ENCODE data around the gene ZNF154. TPM values are rescaled to one million over a fixed set of nuclear protein-coding genes. Genes with fewer than 3 reads are reported as not detected.

Gene ZNF154
- polyA plus RNA-seq, 4 donors: 0.27 to 16.7 (median 1.4) TPM; not detected in 1

DNA sequence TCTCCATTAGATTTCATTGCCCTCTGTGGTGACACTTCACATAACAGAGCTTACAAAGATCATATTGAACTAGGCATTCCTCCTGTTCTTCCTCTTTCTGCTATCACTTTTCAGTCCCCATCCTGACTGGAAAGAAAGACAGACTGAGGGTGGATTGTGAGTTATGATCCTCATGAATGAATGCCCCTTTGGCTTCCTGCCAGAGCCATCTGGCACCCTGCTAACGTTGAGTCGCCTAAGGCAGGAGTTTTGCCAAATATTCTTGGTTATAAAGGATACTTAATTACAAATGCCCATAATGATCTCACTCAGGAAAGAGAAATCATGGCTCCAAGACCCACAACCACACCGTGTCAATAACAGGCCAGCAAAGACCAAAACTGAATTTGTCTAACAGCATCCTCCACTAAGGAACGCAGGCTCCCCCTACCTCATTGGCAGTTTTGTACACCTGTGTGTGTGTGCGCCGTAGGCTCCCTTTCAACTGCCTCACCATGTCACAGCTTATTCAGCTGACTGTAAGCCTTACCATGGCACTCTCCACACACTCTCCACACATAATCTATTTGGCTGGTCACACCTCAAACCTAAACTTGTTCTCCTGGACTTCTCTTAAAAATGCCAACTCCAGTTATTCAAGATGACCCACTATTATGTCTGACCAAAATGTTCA, 60.5 kb downstream of the ZNF154 start:
- Histone ChIP-seq H3K9me3 (ENCODE audit: control insufficient read depth in 2 of 2, insufficient read depth in 1 of 2, low read depth in 1 of 2, low read length in 1 of 2) (peaks cover 1 to 10% of the 10 kb centered on the region in 2 donors), H3K4me3 (ENCODE audit: low read depth in 1 of 3, low read length in 3 of 3) (no peak overlapping the region), H3K4me1 (ENCODE audit: control insufficient read depth in 3 of 3, insufficient read depth in 2 of 3, low read depth in 1 of 3, low read length in 2 of 3) (no peaks in the 10 kb centered on the region), H3K27me3 (ENCODE audit: control insufficient read depth in 3 of 3, insufficient read depth in 3 of 3, low read length in 3 of 3) (no peaks in the 10 kb centered on the region), H3K36me3 (ENCODE audit: control insufficient read depth in 3 of 3, insufficient read depth in 2 of 3, low read depth in 1 of 3, low read length in 3 of 3) (no peaks in the 10 kb centered on the region), H3K27ac (ENCODE audit: low read depth in 1 of 3, low read length in 2 of 3) (no peak overlapping the region)
- DNase-seq (no peak), FAIRE-seq (no peak)
- 65 to 71% (median 69%) methylated on average over 6 of the region's 6 CpGs for WGBS, 3 donors

Other genes with a start within 250 kb of the ZNF154 start
- 10 to 100 TPM in 1 of 4 donors, 1 to 10 TPM in 2, under 1 TPM in 1; 0.27 to 13.2 (median 2.2) TPM for gene ZNF772, start 231.6 kb downstream of the ZNF154 start, polyA plus RNA-seq
- 10 to 100 TPM in 1 of 4 donors, 1 to 10 TPM in 3; 1.6 to 12.9 (median 2.9) TPM for gene ZNF419, start 221.5 kb downstream of the ZNF154 start, polyA plus RNA-seq
- 10 to 100 TPM in 1 of 4 donors, 1 to 10 TPM in 3; 1.3 to 10.9 (median 2.4) TPM for gene ZNF773, start 209.3 kb downstream of the ZNF154 start, polyA plus RNA-seq
- gene ZNF549, start 181.8 kb downstream of the ZNF154 start, polyA plus RNA-seq: 10 to 100 TPM in 1 of 4 donors, 1 to 10 TPM in 2, under 1 TPM in 1; 0.89 to 11.5 (median 1.7) TPM
- 10 to 100 TPM in 1 of 4 donors, 1 to 10 TPM in 3; 1.1 to 17.1 (median 1.8) TPM for gene ZNF550, start 149.3 kb downstream of the ZNF154 start, polyA plus RNA-seq
- 1 to 10 TPM in 3 of 4 donors, under 1 TPM in 1; 0.89 to 6.4 (median 2.4) TPM for gene ZNF416, start 130.3 kb downstream of the ZNF154 start, polyA plus RNA-seq
- 1 to 10 TPM in 3 of 4 donors, not detected in 1; 1.6 to 8.0 (median 2.1) TPM for gene ZIK1, start 125.1 kb downstream of the ZNF154 start, polyA plus RNA-seq
- gene ZNF530, start 109.3 kb downstream of the ZNF154 start, polyA plus RNA-seq: 1 to 10 TPM in 3 of 4 donors, under 1 TPM in 1; 0.89 to 6.2 (median 3.2) TPM
- gene ZNF134, start 95.0 kb downstream of the ZNF154 start, polyA plus RNA-seq: 10 to 100 TPM in 1 of 4 donors, 1 to 10 TPM in 3; 1.9 to 16.8 (median 4.3) TPM
- gene ZNF211, start 76.0 kb downstream of the ZNF154 start, polyA plus RNA-seq: 10 to 100 TPM in 2 of 4 donors, 1 to 10 TPM in 2; 4.3 to 20.0 (median 9.7) TPM
- under 1 TPM in 2 of 4 donors, not detected in 2; 0.06 TPM for gene ZSCAN4, start 40.3 kb downstream of the ZNF154 start, polyA plus RNA-seq
- 10 to 100 TPM in 1 of 4 donors, 1 to 10 TPM in 3; 1.1 to 11.3 (median 2.1) TPM for gene ZNF551, start 27.2 kb downstream of the ZNF154 start, polyA plus RNA-seq
- 10 to 100 TPM in 1 of 4 donors, 1 to 10 TPM in 3; 1.6 to 13.0 (median 2.8) TPM for gene ZNF671, start 18.4 kb upstream of the ZNF154 start, polyA plus RNA-seq
- gene ZNF776, start 37.6 kb upstream of the ZNF154 start, polyA plus RNA-seq: 10 to 100 TPM in 1 of 4 donors, 1 to 10 TPM in 3; 3.1 to 22.1 (median 4.8) TPM
- gene ZNF586, start 60.5 kb upstream of the ZNF154 start, polyA plus RNA-seq: 10 to 100 TPM in 1 of 4 donors, 1 to 10 TPM in 3; 6.2 to 20.4 (median 8.0) TPM
- gene ZNF552, start 105.7 kb upstream of the ZNF154 start, polyA plus RNA-seq: 10 to 100 TPM in 1 of 4 donors, 1 to 10 TPM in 3; 8.1 to 48.0 (median 9.0) TPM
- gene ZNF587B, start 121.1 kb upstream of the ZNF154 start, polyA plus RNA-seq: 10 to 100 TPM in 1 of 4 donors, 1 to 10 TPM in 3; 2.7 to 21.8 (median 6.5) TPM
- 10 to 100 TPM in 2 of 4 donors, 1 to 10 TPM in 2; 5.1 to 53.9 (median 12.2) TPM for gene ZNF587, start 140.7 kb upstream of the ZNF154 start, polyA plus RNA-seq
- gene ZNF814, start 179.8 kb upstream of the ZNF154 start, polyA plus RNA-seq: 10 to 100 TPM; 11.6 to 44.8 (median 17.2) TPM
- 10 to 100 TPM in 1 of 4 donors, 1 to 10 TPM in 3; 1.6 to 24.0 (median 3.4) TPM for gene ZNF417, start 207.4 kb upstream of the ZNF154 start, polyA plus RNA-seq
- 10 to 100 TPM in 1 of 4 donors, 1 to 10 TPM in 3; 2.5 to 14.1 (median 5.0) TPM for gene ZNF418, start 226.2 kb upstream of the ZNF154 start, polyA plus RNA-seq
- gene ZNF256, start 238.5 kb upstream of the ZNF154 start, polyA plus RNA-seq: 1 to 10 TPM; 1.3 to 7.7 (median 2.4) TPM

Measured in small intestine (tissue), 7 donors.